Measurements from ENCODE around the gene DENND4A.

DNA sequence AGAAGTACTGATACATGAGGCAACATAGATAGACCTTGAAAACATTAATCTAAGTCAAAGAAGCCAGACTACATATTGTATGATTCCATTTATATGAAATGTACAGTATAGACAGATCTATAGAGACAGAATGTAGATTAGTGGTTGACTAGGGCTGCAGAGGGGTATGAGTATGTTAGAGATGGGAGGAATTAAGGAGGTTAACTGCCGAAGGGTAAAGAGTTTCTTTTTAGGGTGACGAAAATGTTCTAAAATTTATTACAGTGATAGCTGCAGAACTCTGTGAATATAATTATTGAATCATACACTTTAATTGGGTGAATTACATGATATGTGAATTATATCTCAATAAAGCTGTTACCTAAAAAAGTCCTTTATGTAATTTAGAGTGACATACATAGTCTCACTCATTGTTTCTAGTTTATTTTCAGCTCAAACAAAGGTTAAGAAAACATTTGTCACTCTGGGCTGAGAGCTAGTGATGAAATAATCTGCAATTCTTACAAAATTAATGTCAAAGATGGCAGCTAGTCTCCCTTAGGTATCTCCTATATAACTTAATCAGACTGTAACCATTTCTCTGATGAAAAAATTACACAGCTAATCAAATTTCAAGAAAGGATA, 61.4 kb downstream of the DENND4A start:
- TF ChIP-seq, protein P1, sequence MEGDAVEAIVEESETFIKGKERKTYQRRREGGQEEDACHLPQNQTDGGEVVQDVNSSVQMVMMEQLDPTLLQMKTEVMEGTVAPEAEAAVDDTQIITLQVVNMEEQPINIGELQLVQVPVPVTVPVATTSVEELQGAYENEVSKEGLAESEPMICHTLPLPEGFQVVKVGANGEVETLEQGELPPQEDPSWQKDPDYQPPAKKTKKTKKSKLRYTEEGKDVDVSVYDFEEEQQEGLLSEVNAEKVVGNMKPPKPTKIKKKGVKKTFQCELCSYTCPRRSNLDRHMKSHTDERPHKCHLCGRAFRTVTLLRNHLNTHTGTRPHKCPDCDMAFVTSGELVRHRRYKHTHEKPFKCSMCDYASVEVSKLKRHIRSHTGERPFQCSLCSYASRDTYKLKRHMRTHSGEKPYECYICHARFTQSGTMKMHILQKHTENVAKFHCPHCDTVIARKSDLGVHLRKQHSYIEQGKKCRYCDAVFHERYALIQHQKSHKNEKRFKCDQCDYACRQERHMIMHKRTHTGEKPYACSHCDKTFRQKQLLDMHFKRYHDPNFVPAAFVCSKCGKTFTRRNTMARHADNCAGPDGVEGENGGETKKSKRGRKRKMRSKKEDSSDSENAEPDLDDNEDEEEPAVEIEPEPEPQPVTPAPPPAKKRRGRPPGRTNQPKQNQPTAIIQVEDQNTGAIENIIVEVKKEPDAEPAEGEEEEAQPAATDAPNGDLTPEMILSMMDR (IDR thresholded peaks at IDR 0.05; ENCODE audit: low read depth, low read length, poor library complexity, severe bottlenecking): no peak
- no peak for TF ChIP-seq EZH2phosphoT487 (IDR thresholded peaks at IDR 0.05; ENCODE audit: borderline replicate concordance, low read length)
